DND-41 (cell line): ENCODE measurements around the gene BSCL2.

Experiments used
- CTCF ChIP-seq: IDR thresholded peaks from 2 replicates; pipeline ENCODE4 v1.5.1; 2012; ENCODE audit warnings: borderline replicate concordance, low read length, moderate library complexity, mild to moderate bottlenecking; ENCODE audit not compliant: poor library complexity, severe bottlenecking; ENCODE audit errors: extremely low read depth
- EZH2 ChIP-seq: IDR thresholded peaks from 3 replicates; pipeline ENCODE4 v1.6.1; 2012; ENCODE audit warnings: borderline replicate concordance, low read depth, mild to moderate bottlenecking, moderate library complexity, low read length, inconsistent platforms; ENCODE audit not compliant: severe bottlenecking

GRCh38 chr11:62678770-62679696 lies 28.2 kb downstream of the BSCL2 start, which contains the start of gene UBXN1:
- TF ChIP-seq CTCF (no peak), EZH2 (no peak)
